Mesendoderm (in vitro differentiated cells): ENCODE data around the gene GPR173.

ENCODE experiments used
- DNase-seq: peaks from one replicate; pipeline ENCODE4 v3.0.0; 2013
- H2AK5ac ChIP-seq: 2 replicates; pipeline ENCODE4 v1.6.1; 2013; ENCODE audit warnings: low read length, inconsistent platforms
- H2BK120ac ChIP-seq: 2 replicates; pipeline ENCODE4 v1.6.1; 2013; ENCODE audit warnings: low read depth, mild to moderate bottlenecking, low read length, moderate library complexity, mixed read lengths
- H2BK15ac ChIP-seq: replicated peaks from 2 replicates; pipeline ENCODE4 v1.6.1; 2013; ENCODE audit warnings: low read depth, mild to moderate bottlenecking, moderate library complexity
- H2BK5ac ChIP-seq: 2 replicates; pipeline ENCODE4 v1.6.1; 2013; ENCODE audit warnings: low read length, inconsistent platforms
- H3K18ac ChIP-seq: 2 replicates; pipeline ENCODE4 v1.6.1; 2013; ENCODE audit warnings: mild to moderate bottlenecking, low read length, mixed read lengths
- H3K23ac ChIP-seq: one replicate; pipeline ENCODE4 v1.6.1; 2013; ENCODE audit warnings: low read length
- H3K27ac ChIP-seq: 2 replicates; pipeline ENCODE4 v1.5.1; 2013; ENCODE audit warnings: low read depth, mild to moderate bottlenecking, inconsistent platforms, low read length, moderate library complexity
- H3K27me3 ChIP-seq: 2 replicates; pipeline ENCODE4 v1.6.1; 2013; ENCODE audit warnings: low read length, control low read depth, mild to moderate bottlenecking, inconsistent platforms; ENCODE audit not compliant: insufficient read depth, poor library complexity
- H3K36me3 ChIP-seq: 2 replicates; pipeline ENCODE4 v1.6.1; 2013; ENCODE audit warnings: low read length, inconsistent platforms; ENCODE audit not compliant: control insufficient read depth, insufficient read depth
- H3K4ac ChIP-seq: one replicate; pipeline ENCODE4 v1.6.1; 2013; ENCODE audit warnings: low read depth, mild to moderate bottlenecking, low read length, moderate library complexity
- H3K4me1 ChIP-seq: 2 replicates; pipeline ENCODE4 v1.6.1; 2013; ENCODE audit warnings: low read depth, low read length, inconsistent platforms; ENCODE audit not compliant: control insufficient read depth
- H3K4me2 ChIP-seq: 2 replicates; pipeline ENCODE4 v1.6.1; 2013; ENCODE audit warnings: low read length
- H3K4me3 ChIP-seq: 2 replicates; pipeline ENCODE4 v1.5.1; 2013; ENCODE audit warnings: mild to moderate bottlenecking, low read length
- H3K56ac ChIP-seq: one replicate; pipeline ENCODE4 v1.6.1; 2013; ENCODE audit warnings: low read length
- H3K79me1 ChIP-seq: 2 replicates; pipeline ENCODE4 v1.6.1; 2013; ENCODE audit warnings: low read length, inconsistent platforms
- H3K79me2 ChIP-seq: 2 replicates; pipeline ENCODE4 v1.6.1; 2013; ENCODE audit warnings: mild to moderate bottlenecking, low read length; ENCODE audit not compliant: control insufficient read depth, insufficient read depth
- H3K9ac ChIP-seq: 2 replicates; pipeline ENCODE4 v1.6.1; 2013; ENCODE audit warnings: low read length, inconsistent platforms
- H4K5ac ChIP-seq: one replicate; pipeline ENCODE4 v1.6.1; 2013; ENCODE audit warnings: low read length
- H4K8ac ChIP-seq: one replicate; pipeline ENCODE4 v1.6.1; 2013; ENCODE audit warnings: low read depth, mild to moderate bottlenecking, control low read depth, low read length, moderate library complexity
- WGBS: extraction: QIAGEN DNeasy Blood & Tissue Kit; methylation state at CpG from one replicate; pipeline ENCODE4 v1.1.7; 2013; ENCODE audit warnings: low lambda C conversion rate, missing lambda C conversion rate; ENCODE audit not compliant: insufficient coverage; ENCODE audit errors: extremely low coverage; 5-methylcytosine and 5-hydroxymethylcytosine counted together

The GPR173 gene

GRCh38 chrX:53004811-53005210 lies 43.8 kb upstream of the GPR173 start:
- no peak overlapping the region for H2BK5ac ChIP-seq
- whole genome bisulfite sequencing: no CpG with 5 or more reads among the region's 4 CpGs

GRCh38 chrX:53005327-53005726 lies 43.3 kb upstream of the GPR173 start:
- Histone ChIP-seq H4K5ac (no peak overlapping the region), H3K27ac (no peak overlapping the region), H3K56ac (no peak overlapping the region), H3K23ac (no peak overlapping the region), H3K18ac (no peak overlapping the region), H3K9ac (no peak overlapping the region), H2BK5ac (no peak overlapping the region), H3K27me3 (no peaks in the 10 kb centered on the region), H3K4me1 (no peaks in the 10 kb centered on the region), H2AK5ac (no peak overlapping the region), H2BK15ac (no peak overlapping the region), H3K4me3 (no peak overlapping the region), H3K4me2 (no peak overlapping the region), H3K79me1 (no peaks in the 10 kb centered on the region), H4K8ac (no peak overlapping the region), H2BK120ac (no peak overlapping the region), H3K36me3 (no peaks in the 10 kb centered on the region), H3K4ac (no peak overlapping the region), H3K79me2 (no peaks in the 10 kb centered on the region)
- no CpG with 5 or more reads among the region's 3 CpGs for WGBS
- no peak for DNase-seq

More at GRCh38 chrX:53004811-53005210, 43.8 kb upstream of the GPR173 start:
- no peaks in the 10 kb centered on the region for H3K79me2 ChIP-seq
- H4K5ac ChIP-seq: no peak overlapping the region
- H3K56ac ChIP-seq: no peak overlapping the region
- no peak overlapping the region for H3K9ac ChIP-seq
- no peak overlapping the region for H3K4ac ChIP-seq
- H3K4me2 ChIP-seq: no peak overlapping the region
- no peak overlapping the region for H3K27ac ChIP-seq
- no peaks in the 10 kb centered on the region for H3K27me3 ChIP-seq
- no peak overlapping the region for H2AK5ac ChIP-seq
- no peak overlapping the region for H3K18ac ChIP-seq
- no peaks in the 10 kb centered on the region for H3K79me1 ChIP-seq
- H2BK120ac ChIP-seq: no peak overlapping the region
- H3K4me1 ChIP-seq: no peaks in the 10 kb centered on the region
- no peak for DNase-seq
- H4K8ac ChIP-seq: no peak overlapping the region
- no peaks in the 10 kb centered on the region for H3K36me3 ChIP-seq
- no peak overlapping the region for H2BK15ac ChIP-seq
- H3K4me3 ChIP-seq: no peak overlapping the region
- no peak overlapping the region for H3K23ac ChIP-seq

GRCh38 chrX:53009032-53009431 lies 39.6 kb upstream of the GPR173 start:
- no peak overlapping the region for H3K4ac ChIP-seq
- WGBS: no CpG with 5 or more reads among the region's 1 CpG
- no peak for DNase-seq
- H3K36me3 ChIP-seq: no peaks in the 10 kb centered on the region
- H2BK15ac ChIP-seq: no peak overlapping the region
- H3K56ac ChIP-seq: no peak overlapping the region
- H2BK5ac ChIP-seq: no peak overlapping the region
- H3K27me3 ChIP-seq: no peaks in the 10 kb centered on the region
- no peak overlapping the region for H3K27ac ChIP-seq
- H3K4me1 ChIP-seq: no peaks in the 10 kb centered on the region
- no peak overlapping the region for H2BK120ac ChIP-seq
- no peak overlapping the region for H3K4me3 ChIP-seq
- no peak overlapping the region for H3K9ac ChIP-seq
- no peak overlapping the region for H3K4me2 ChIP-seq
- H2AK5ac ChIP-seq: no peak overlapping the region
- no peak overlapping the region for H3K23ac ChIP-seq
- no peaks in the 10 kb centered on the region for H3K79me1 ChIP-seq
- no peak overlapping the region for H4K5ac ChIP-seq
- H4K8ac ChIP-seq: no peak overlapping the region
- no peaks in the 10 kb centered on the region for H3K79me2 ChIP-seq
- H3K18ac ChIP-seq: no peak overlapping the region

- Histone ChIP-seq H3K23ac (no peak overlapping the region), H3K56ac (no peak overlapping the region)
Observed at GRCh38 chrX:53013291-53013690, 35.3 kb upstream of the GPR173 start.

GRCh38 chrX:53018627-53019026 lies 30.0 kb upstream of the GPR173 start:
- Histone ChIP-seq H3K9ac (no peak overlapping the region), H3K56ac (no peak overlapping the region), H3K4ac (no peak overlapping the region), H3K79me2 (no peaks in the 10 kb centered on the region), H3K27ac (no peak overlapping the region), H4K5ac (no peak overlapping the region), H3K27me3 (no peaks in the 10 kb centered on the region), H3K23ac (no peak overlapping the region), H3K4me1 (no peaks in the 10 kb centered on the region), H3K4me3 (no peak overlapping the region), H3K4me2 (no peak overlapping the region), H2BK15ac (no peak overlapping the region), H2BK5ac (no peak overlapping the region), H4K8ac (no peak overlapping the region), H3K18ac (no peak overlapping the region), H2AK5ac (no peak overlapping the region), H3K36me3 (no peaks in the 10 kb centered on the region), H3K79me1 (no peaks in the 10 kb centered on the region), H2BK120ac (no peak overlapping the region)
- DNase-seq: peak; percentile 30
- no CpG with 5 or more reads among the region's 4 CpGs for WGBS

More at GRCh38 chrX:53013291-53013690, 35.3 kb upstream of the GPR173 start:
- Histone ChIP-seq H2BK15ac (no peak overlapping the region), H3K27ac (no peak overlapping the region), H3K79me2 (no peaks in the 10 kb centered on the region), H3K4ac (no peak overlapping the region), H2BK5ac (no peak overlapping the region), H3K27me3 (no peaks in the 10 kb centered on the region), H3K18ac (no peak overlapping the region), H3K36me3 (no peaks in the 10 kb centered on the region), H3K79me1 (no peaks in the 10 kb centered on the region), H4K8ac (no peak overlapping the region), H3K4me3 (no peak overlapping the region), H4K5ac (no peak overlapping the region), H2AK5ac (no peak overlapping the region), H3K4me1 (no peaks in the 10 kb centered on the region), H3K9ac (no peak overlapping the region), H2BK120ac (no peak overlapping the region), H3K4me2 (no peak overlapping the region)
- no peak for DNase-seq
- no CpG with 5 or more reads among the region's 1 CpG for WGBS

GRCh38 chrX:53022381-53022780 lies 26.2 kb upstream of the GPR173 start:
- Histone ChIP-seq H3K79me2 (no peaks in the 10 kb centered on the region), H3K9ac (no peak overlapping the region), H3K4me3 (no peak overlapping the region), H3K79me1 (no peaks in the 10 kb centered on the region), H3K23ac (no peak overlapping the region), H2BK15ac (no peak overlapping the region), H3K4me2 (no peak overlapping the region), H3K36me3 (no peaks in the 10 kb centered on the region), H2BK5ac (no peak overlapping the region), H3K56ac (no peak overlapping the region), H4K8ac (no peak overlapping the region), H3K27me3 (no peaks in the 10 kb centered on the region), H4K5ac (no peak overlapping the region), H3K27ac (no peak overlapping the region), H3K4ac (no peak overlapping the region), H2AK5ac (no peak overlapping the region), H2BK120ac (no peak overlapping the region), H3K4me1 (no peaks in the 10 kb centered on the region), H3K18ac (no peak overlapping the region)
- no CpG with 5 or more reads among the region's 8 CpGs for WGBS
- DNase-seq: peak; percentile 44
